Dedifferentiated amniotic fluid mesenchymal stem cell (primary cell): ENCODE results near the gene RALGPS1.

Source experiments
- DNase-seq: peaks from one replicate; pipeline ENCODE4 v3.0.0-alpha.2; 2016; ENCODE audit errors: extremely low spot score

Gene RALGPS1

GRCh38 chr9:127053960-127054359 is 139.4 kb downstream of the RALGPS1 start:
- no peak for DNase-seq

DNA sequence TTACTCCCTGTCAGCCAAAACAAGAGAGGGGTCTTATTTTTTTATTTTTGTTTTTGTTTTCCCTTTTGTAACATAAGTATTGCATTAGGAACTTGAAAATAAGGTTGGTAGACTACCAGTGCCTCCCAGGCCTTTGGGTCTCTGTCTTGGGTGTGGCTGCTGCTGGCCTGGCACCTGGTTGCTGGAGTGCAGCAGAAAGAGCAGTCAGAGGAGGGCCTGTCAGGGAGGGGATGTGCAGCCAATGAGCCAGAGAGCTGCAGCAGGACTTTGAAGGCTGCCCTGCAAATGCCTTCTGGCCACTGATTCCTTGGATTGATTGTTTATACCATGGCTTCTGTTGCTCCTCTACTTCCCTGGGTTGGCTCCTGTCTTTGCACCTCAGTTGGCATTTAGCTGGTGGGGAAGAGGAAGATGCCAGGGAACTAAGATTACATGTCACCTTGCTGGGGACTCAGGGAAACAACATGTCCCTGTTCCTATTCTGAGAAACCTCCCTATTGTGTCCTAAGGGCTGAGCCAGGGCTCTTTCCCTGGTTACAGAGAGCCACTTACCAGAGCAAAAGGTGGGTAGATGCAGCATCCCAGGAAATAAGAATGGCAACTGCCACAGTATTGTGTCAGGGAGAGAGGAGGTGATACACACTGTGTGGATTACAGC is 141.3 kb downstream of the RALGPS1 start:
- DNase-seq = no peak

DNA sequence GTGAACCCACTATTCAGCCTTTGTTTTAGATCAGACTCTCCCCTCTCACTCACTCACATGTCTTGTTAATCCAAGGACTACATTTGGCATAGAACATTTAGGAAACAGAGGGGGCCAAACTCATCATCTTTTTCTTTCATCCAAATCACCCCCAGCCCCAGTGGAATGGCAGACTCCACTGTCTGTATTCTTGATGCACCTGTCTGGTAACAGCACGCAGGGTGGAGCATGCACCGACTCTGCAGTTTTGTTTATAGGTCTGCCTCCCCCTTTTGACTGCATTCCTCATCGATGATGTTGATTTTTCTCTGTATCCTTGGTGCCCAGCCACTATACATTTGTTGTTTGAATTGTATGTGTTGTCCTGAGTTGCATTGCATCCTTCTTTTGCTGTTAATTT is 141.9 kb downstream of the RALGPS1 start:
- DNase-seq = no peak

DNA sequence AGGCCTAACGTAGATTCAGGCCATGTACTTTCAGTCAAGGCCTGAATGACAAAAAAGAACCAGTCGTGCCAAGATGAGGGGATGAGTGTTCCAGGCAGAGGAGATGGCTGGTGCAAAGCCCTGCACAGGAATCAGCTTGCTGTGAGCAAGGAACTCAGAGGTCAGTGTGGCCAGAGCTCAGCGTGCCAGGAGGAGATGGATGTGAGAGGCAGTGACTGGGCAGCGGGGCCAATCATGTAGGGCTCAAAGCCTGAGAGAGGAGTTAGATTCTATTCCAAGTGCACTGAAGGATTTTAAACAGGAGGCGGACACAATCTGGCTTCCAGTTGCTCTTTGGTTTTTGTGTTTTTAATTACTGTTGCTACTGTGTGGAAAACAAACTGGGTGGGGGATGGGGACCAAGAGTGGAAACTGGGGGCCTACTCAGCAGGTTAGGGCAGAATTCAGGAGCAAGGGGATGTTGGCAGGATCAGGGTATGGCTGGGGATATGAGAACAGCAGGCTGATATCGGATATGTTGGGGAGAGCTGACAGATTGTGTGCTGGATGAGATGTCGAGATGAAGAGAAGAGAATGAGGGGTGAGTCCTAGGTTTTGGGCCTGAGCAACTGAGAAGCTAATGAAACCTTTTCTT is 143.5 kb downstream of the RALGPS1 start:
- DNase-seq = no peak

DNA sequence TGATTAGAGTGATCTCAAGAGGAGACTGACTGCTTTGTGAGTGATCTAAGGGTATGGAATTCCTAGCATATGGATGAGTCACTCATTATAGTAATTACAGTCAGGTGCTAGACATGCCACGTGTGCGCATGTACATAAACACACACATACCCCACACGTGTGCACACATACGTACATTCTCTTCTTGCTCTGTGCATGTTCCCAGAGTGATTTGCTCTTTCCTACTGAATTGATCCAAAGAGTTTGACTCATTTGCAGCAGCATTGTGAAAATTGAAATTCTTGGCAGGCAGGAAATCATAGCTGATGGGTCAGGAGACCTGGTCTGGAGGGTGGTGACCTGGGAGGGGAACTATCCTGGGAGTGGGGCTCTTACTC is 144.1 kb downstream of the RALGPS1 start:
- no peak for DNase-seq

DNA sequence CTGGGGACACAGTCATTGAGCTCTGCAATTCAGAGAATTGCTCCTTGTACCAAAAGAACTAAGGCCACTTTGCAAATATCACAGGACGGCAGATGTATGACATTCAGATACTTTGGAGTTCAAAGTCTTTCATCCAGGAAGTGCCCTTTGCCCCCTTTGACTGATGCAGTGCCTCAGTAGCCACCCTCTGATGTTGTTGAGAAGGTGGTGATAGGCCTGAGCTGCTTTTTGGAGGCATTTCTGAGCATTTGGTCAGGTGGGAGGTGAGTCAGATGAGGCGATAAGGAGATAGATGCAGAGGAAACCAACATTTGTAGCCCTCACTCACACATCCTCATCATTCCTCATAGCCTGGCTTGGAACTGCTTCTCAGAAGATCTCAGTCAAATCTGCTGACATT is 144.4 kb downstream of the RALGPS1 start:
- DNase-seq = no peak

- no peak for DNase-seq
These were observed 145.3 kb downstream of the RALGPS1 start for GRCh38 chr9:127059765-127060361.

DNA sequence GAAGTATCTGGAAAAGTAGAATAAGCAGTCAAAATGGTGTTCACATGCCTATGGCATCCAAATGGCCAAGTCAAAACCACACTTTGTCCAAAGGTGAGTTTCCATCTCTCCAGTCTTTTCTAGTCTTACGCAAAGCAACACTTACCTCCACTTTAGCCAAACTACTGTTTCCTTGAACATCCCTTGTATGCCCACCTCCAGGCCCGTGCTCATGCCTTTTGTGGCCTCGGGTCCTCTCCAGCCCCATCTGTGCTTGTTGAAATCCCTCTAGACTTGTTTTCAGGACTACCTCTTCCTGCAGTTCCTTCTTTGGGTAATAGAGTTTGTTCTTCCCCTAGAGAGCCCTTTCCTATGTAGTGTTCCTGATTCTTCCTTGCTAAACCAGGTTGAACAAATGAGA is 146.8 kb downstream of the RALGPS1 start:
- DNase-seq = no peak

- DNase-seq = no peak
These were observed 149.8 kb downstream of the RALGPS1 start for GRCh38 chr9:127064335-127064734.

- no peak for DNase-seq
These were observed 151.0 kb downstream of the RALGPS1 start for GRCh38 chr9:127065592-127065991.

GRCh38 chr9:127066060-127066850 is 151.7 kb downstream of the RALGPS1 start:
- DNase-seq = no peak

DNA sequence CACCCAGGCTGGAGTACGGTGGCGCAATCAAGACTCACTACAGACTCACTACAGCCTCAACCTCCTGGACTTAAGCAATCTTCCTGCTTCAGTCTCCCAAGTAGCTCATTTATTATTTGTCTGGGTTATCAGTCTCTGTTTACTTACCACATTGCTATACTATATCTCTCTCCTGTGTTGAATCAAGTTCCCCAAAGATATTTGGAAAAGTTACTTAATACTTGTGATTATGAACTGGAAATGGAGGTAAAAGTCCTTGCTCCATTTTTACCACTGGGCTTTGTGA is 152.2 kb downstream of the RALGPS1 start:
- no peak for DNase-seq

DNA sequence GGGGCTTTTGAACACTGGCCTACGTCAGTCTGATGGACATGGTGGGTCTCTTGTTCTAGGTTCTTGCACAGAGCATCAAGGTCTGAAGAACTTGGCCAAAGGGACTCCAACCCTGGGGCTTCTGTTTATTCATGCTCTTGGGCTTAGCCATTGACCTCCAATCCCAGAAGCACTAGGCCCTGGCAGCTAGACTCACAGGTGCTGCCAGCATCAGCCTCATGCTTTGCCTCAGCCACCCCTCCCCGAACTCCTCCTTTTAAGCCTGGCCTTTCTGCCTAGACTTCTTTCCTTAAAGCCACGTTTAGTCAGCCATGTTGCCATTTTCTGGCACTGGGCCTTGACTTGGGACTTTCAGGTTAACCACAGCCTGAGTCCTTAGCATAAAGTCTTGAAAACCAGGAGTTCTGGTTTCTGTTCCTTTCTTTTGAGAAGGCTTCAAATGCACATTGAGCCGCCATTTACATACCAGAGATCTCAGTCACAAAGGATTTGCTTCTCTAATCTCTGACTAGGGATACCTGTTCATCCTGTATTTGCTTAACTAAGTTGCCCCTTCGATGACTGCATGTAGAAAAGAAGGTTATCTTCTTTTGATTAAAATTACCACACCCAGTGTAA is 153.1 kb downstream of the RALGPS1 start:
- DNase-seq = no peak

DNA sequence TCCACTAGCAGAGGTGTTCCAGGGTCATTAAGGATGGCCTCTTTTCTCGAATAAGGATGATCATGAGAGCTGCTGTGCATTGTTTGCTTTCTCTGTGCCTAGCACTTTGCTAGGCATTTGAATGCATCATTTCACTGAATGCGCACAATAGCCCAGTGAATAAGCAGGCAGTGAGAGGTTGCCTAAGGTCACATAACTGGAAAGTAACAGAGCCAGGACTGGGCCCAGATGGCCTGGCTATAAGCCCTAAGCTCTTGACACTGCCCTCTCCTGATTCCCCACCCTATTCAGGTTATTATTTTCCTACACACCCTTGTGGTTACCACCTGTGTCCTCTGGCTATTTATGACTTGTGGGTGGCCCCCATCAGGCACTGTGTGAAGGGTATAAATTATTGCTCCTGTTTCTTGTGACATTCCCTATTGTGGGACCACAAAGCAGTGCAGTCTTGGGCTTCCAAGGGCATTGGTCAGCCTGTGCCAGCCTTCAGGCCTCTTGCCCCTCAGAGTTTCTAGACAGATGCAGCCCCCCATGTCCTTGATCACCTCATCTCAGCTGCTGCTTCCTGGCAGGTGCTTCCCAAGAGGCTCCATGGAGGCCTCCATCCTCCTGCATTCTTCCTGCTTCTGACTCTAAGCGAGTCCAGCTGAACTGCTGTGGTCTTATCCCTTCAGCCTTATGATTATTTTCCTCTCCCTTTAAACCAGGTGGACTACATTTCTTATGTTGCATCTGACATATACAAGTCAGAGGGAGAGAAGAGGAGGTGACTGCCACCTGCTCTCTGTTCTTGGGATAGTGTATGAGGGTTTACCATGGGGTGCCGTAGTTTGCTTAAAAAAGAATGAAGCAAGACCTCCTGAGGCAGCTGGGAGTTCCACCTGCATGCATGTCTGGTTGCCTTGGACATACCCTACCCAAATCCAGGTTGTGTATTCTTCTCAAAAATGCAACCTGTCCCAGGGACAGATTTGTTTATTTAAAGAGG is 160.3 kb downstream of the RALGPS1 start:
- no peak for DNase-seq

DNA sequence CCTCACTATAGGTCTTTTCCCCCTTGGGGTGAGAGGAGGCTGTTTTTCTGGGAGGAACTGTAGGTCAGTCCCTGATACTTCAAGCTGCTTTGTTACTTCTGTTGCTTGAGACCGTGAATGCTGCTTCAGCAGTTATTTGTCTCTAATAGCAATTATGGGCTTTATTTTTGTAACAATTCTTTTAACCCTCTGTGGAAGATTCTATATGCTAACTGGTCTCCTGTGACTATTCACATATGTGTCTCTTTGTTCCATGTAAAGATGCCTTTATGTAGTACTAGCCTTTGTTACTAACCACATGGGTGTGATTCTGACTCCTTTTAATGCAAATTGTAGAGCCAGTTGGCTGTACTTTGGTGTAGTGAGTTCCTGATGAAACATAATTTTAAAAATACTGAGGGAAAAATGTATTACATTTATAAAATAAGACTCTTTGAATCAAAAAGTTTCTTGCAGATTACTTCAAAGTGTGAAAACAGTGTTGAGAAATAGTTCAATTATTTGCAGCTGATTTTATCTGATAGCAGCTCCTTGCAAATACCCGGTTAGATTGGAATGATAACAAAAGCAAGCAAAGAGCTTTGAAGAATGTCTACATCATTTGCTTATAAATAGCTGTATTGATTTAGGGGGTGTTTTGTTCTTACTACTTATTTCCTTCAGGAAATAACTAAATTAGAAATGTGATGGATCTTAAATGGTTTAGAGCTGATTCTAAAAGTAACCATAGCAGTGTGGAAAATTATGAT is 161.2 kb downstream of the RALGPS1 start:
- no peak for DNase-seq

GRCh38 chr9:127076860-127077643 is 162.5 kb downstream of the RALGPS1 start:
- DNase-seq = no peak

DNA sequence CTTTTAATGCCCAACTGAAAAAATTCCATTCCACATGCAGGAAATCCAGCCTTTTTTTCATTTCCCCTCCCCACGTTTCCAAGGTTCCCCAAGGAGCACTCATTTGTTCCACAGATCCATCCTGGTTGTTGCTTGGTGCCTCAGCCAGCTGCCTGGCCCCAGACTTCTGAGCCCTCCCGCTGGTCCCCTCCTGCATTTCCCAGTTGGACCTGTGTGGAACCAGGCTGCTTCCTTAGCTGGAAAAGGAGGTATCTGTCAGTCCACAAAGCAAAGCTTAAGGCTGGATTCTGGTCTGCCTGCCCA is 163.0 kb downstream of the RALGPS1 start:
- no peak for DNase-seq

DNA sequence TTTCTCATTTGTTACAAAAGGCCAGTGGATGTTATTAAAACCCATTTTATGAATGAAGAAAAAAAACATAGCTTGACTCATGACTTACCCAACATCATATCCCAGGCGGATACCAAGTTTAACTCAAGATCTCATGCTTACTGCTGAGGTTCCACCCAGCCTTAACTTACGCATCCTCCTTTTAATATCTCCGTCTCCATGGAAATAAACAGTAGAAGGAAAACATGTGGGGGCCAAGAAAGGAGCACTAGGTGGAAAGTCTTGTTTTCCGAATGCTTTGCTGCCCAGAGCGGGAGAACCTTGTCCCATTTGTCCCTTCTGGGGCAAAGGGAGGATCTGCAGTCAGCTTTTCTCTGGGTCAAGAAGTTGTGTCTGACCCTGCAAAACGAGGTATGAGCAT is 163.8 kb downstream of the RALGPS1 start:
- no peak for DNase-seq

DNA sequence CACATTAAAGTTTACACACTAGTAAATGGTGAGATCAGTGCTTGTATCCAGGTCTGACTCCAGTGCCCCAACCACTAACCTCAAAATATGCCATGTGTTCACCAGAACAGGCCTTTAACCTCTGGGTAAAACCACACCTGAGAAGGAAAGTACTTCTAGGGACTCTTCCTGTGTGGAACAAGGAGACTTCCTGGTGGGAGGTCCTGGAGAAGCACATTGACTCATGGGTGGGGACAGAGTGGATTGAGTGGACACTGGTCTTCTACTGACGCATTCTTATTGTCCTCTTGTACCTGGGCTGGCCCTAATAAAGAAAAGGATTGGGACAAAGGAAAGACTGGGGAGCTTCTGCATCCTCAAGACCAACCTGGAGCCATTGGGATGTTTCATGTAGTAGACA is 164.4 kb downstream of the RALGPS1 start:
- no peak for DNase-seq
